Measurements from ENCODE around the gene UGCG.

Gene UGCG

GRCh38 chr9:111925017-111925770 is 28.6 kb downstream of the UGCG start:
- TF ChIP-seq ISL1 (CRISPR knock-in tag; IDR thresholded peaks at IDR 0.05) (no peak), ZNF8 (CRISPR knock-in tag; IDR thresholded peaks at IDR 0.05) (no peak), GLIS3 (CRISPR knock-in tag; IDR thresholded peaks at IDR 0.05) (no peak), ESRRG (CRISPR knock-in tag; IDR thresholded peaks at IDR 0.05) (no peak), POU6F1 (CRISPR knock-in tag; IDR thresholded peaks at IDR 0.05; ENCODE audit: borderline replicate concordance, low read depth) (no peak), TOX (CRISPR knock-in tag; IDR thresholded peaks at IDR 0.05; ENCODE audit: borderline replicate concordance) (no peak), PPARA (CRISPR knock-in tag; IDR thresholded peaks at IDR 0.05; ENCODE audit: borderline replicate concordance) (no peak), ZFP3 (CRISPR knock-in tag; IDR thresholded peaks at IDR 0.05) (no peak), TCF4 (CRISPR knock-in tag; IDR thresholded peaks at IDR 0.05; ENCODE audit: borderline replicate concordance) (no peak), PATZ1 (CRISPR knock-in tag; IDR thresholded peaks at IDR 0.05; ENCODE audit: borderline replicate concordance) (no peak), ZC3H10 (CRISPR knock-in tag; IDR thresholded peaks at IDR 0.05) (no peak), CSDC2 (CRISPR knock-in tag; IDR thresholded peaks at IDR 0.05) (no peak), SNAI2 (CRISPR knock-in tag; IDR thresholded peaks at IDR 0.05) (no peak), ZNF70 (CRISPR knock-in tag; IDR thresholded peaks at IDR 0.05) (no peak), CSRNP3 (CRISPR knock-in tag; IDR thresholded peaks at IDR 0.05) (no peak), TSHZ2 (CRISPR knock-in tag; IDR thresholded peaks at IDR 0.05) (no peak), ZFP30 (CRISPR knock-in tag; IDR thresholded peaks at IDR 0.05) (no peak), ARNTL (CRISPR knock-in tag; IDR thresholded peaks at IDR 0.05; ENCODE audit: borderline replicate concordance, low read depth) (no peak), BACH2 (CRISPR knock-in tag; IDR thresholded peaks at IDR 0.05; ENCODE audit: borderline replicate concordance) (no peak)
- ATAC-seq: no peak

GRCh38 chr9:111925784-111926183 is 29.2 kb downstream of the UGCG start:
- ATAC-seq: peak; percentile 40; the same call in 1 of the 3 replicates

More at GRCh38 chr9:111925784-111926183, 29.2 kb downstream of the UGCG start:
- TF ChIP-seq TOX (CRISPR knock-in tag; IDR thresholded peaks at IDR 0.05; ENCODE audit: borderline replicate concordance) (no peak), RARB (CRISPR knock-in tag; IDR thresholded peaks at IDR 0.05) (no peak), ZFP30 (CRISPR knock-in tag; IDR thresholded peaks at IDR 0.05) (no peak), PATZ1 (CRISPR knock-in tag; IDR thresholded peaks at IDR 0.05; ENCODE audit: borderline replicate concordance) (no peak), CSRNP3 (CRISPR knock-in tag; IDR thresholded peaks at IDR 0.05) (no peak), ZNF8 (CRISPR knock-in tag; IDR thresholded peaks at IDR 0.05) (no peak), ARNTL (CRISPR knock-in tag; IDR thresholded peaks at IDR 0.05; ENCODE audit: borderline replicate concordance, low read depth) (no peak), SNAI2 (CRISPR knock-in tag; IDR thresholded peaks at IDR 0.05) (no peak), OSR1 (CRISPR knock-in tag; IDR thresholded peaks at IDR 0.05) (no peak), CSDC2 (CRISPR knock-in tag; IDR thresholded peaks at IDR 0.05) (no peak)
